Liver (tissue), 9 donors: ENCODE measurements around the gene GREB1. TPM values are rescaled to one million over a fixed set of nuclear protein-coding genes. Genes with fewer than 3 reads are reported as not detected.

Experiments
- DNase-seq: peaks from one replicate; pipeline ENCODE4 v3.0.0-alpha.2; 2017; ENCODE audit warnings: low spot score
- H3K27ac ChIP-seq, 2 donors: one replicate each; pipeline ENCODE4 v1.7.0; 2013; ENCODE audit warnings: inconsistent platforms in 2 of 2, low read length in 2 of 2, control low read depth in 1 of 2, low read depth in 1 of 2, mild to moderate bottlenecking in 1 of 2
- H3K27me3 ChIP-seq, 4 donors: one replicate each; pipeline versions ENCODE4 v1.6.1 to v1.7.0; 2013; ENCODE audit warnings: low read length in 3 of 4, inconsistent platforms in 1 of 4, mild to moderate bottlenecking in 1 of 4, moderate library complexity in 1 of 4; ENCODE audit not compliant: control insufficient read depth in 4 of 4, insufficient read depth in 4 of 4
- H3K36me3 ChIP-seq, 4 donors: one replicate each; pipeline versions ENCODE4 v1.6.1 to v1.7.0; 2013; ENCODE audit warnings: low read length in 3 of 4, mild to moderate bottlenecking in 3 of 4, low read depth in 1 of 4, moderate library complexity in 1 of 4; ENCODE audit not compliant: control insufficient read depth in 4 of 4, insufficient read depth in 3 of 4
- H3K4me1 ChIP-seq, 4 donors: one replicate each; pipeline versions ENCODE4 v1.6.1 to v1.7.0; 2013; ENCODE audit warnings: low read length in 3 of 4, mild to moderate bottlenecking in 3 of 4, moderate library complexity in 1 of 4; ENCODE audit not compliant: control insufficient read depth in 4 of 4, insufficient read depth in 4 of 4
- H3K4me3 ChIP-seq, 3 donors: one replicate each; pipeline versions ENCODE4 v1.6.1 to v1.7.0; 2013; ENCODE audit warnings: low read length in 3 of 3, control low read depth in 1 of 3, low read depth in 1 of 3, mild to moderate bottlenecking in 1 of 3
- H3K9ac ChIP-seq, 2 donors: one replicate each; pipeline ENCODE4 v1.7.0; 2013; ENCODE audit warnings: low read length in 2 of 2, mild to moderate bottlenecking in 2 of 2, moderate library complexity in 2 of 2, control low read depth in 1 of 2, low read depth in 1 of 2
- H3K9me3 ChIP-seq, 4 donors: one replicate each; pipeline versions ENCODE4 v1.6.1 to v1.7.0; 2013; ENCODE audit warnings: low read length in 3 of 4; ENCODE audit not compliant: control insufficient read depth in 4 of 4
- ATF3 ChIP-seq: IDR thresholded peaks from 2 replicates; pipeline ENCODE4 v1.6.1; 2016; ENCODE audit warnings: antibody characterized with exemption
- CTCF ChIP-seq: fragments of 150-350 bp; IDR thresholded peaks from 2 replicates; pipeline ENCODE4 v1.5.1; 2017; ENCODE audit warnings: improper control_type of control experiment, low read depth, low read length; ENCODE audit not compliant: missing input control
- EGR1 ChIP-seq, 2 donors: IDR thresholded peaks; 2 replicates each; pipeline ENCODE4 v1.6.1; 2016 to 2018; ENCODE audit warnings: antibody characterized with exemption in 2 of 2, low read depth in 2 of 2
- FOXA1 ChIP-seq: IDR thresholded peaks from 2 replicates; pipeline ENCODE4 v1.6.1; 2016; ENCODE audit warnings: antibody characterized with exemption
- FOXA2 ChIP-seq: IDR thresholded peaks from 2 replicates; pipeline ENCODE4 v1.6.1; 2016; ENCODE audit warnings: antibody characterized with exemption
- GABPA ChIP-seq, 2 donors: IDR thresholded peaks in 1 of 2; conservative IDR thresholded peaks in 1 of 2; 2 replicates each; pipeline ENCODE4 v1.6.1; 2016; ENCODE audit warnings: antibody characterized with exemption in 2 of 2, mild to moderate bottlenecking in 1 of 2, moderate library complexity in 1 of 2
- HNF4A ChIP-seq, 2 donors: conservative IDR thresholded peaks; 2 replicates each; pipeline ENCODE4 v1.6.1; 2016; ENCODE audit warnings: antibody characterized with exemption in 2 of 2, mild to moderate bottlenecking in 2 of 2
- HNF4G ChIP-seq: IDR thresholded peaks from 2 replicates; pipeline ENCODE4 v1.6.1; 2016; ENCODE audit warnings: antibody characterized with exemption
- JUND ChIP-seq, 2 donors: IDR thresholded peaks; 2 replicates each; pipeline ENCODE4 v1.6.1; 2016; ENCODE audit warnings: antibody characterized with exemption in 2 of 2
- MAX ChIP-seq: IDR thresholded peaks from 2 replicates; pipeline ENCODE4 v1.6.1; 2016; ENCODE audit warnings: antibody characterized with exemption
- NR2F2 ChIP-seq: IDR thresholded peaks from 2 replicates; pipeline ENCODE4 v1.6.1; 2016; ENCODE audit warnings: antibody characterized with exemption
- RAD21 ChIP-seq, 2 donors: IDR thresholded peaks; 2 replicates each; pipeline ENCODE4 v1.6.1; 2016; ENCODE audit warnings: antibody characterized with exemption in 2 of 2, mild to moderate bottlenecking in 2 of 2
- REST ChIP-seq: IDR thresholded peaks from 2 replicates; pipeline ENCODE4 v1.6.1; 2016; ENCODE audit warnings: antibody characterized with exemption, mild to moderate bottlenecking
- RXRA ChIP-seq, 2 donors: IDR thresholded peaks; 2 replicates each; pipeline ENCODE4 v1.6.1; 2017 to 2018; ENCODE audit warnings: antibody characterized with exemption in 2 of 2, mild to moderate bottlenecking in 1 of 2
- SP1 ChIP-seq: IDR thresholded peaks from 2 replicates; pipeline ENCODE4 v1.6.1; 2018; ENCODE audit warnings: antibody characterized with exemption, mild to moderate bottlenecking
- TAF1 ChIP-seq: conservative IDR thresholded peaks from 2 replicates; pipeline ENCODE4 v1.6.1; 2016; ENCODE audit warnings: antibody characterized with exemption, mild to moderate bottlenecking
- YY1 ChIP-seq: IDR thresholded peaks from 2 replicates; pipeline ENCODE4 v1.6.1; 2016; ENCODE audit warnings: antibody characterized with exemption, mild to moderate bottlenecking
- ZBTB33 ChIP-seq: IDR thresholded peaks from 2 replicates; pipeline ENCODE4 v1.6.1; 2016; ENCODE audit warnings: antibody characterized with exemption
- WGBS: extraction: QIAGEN DNeasy Blood & Tissue Kit; methylation state at CpG from one replicate; pipeline ENCODE4 v1.1.7; 2013; 5-methylcytosine and 5-hydroxymethylcytosine counted together
- polyA plus RNA-seq, 2 donors: library from polyadenylated mRNA; stranded (reverse) in 1 of 2; unstranded in 1 of 2; fragments of 200-250 nt in 1 of 2; fragments of >200 nt in 1 of 2; fragmentation: Nextera tagmentation in 1 of 2; extraction: Ambion mirVana in 1 of 2; gene quantifications; one replicate each; pipeline versions ENCODE4 v1.2.1 to v1.2.3, GENCODE V29; 2013 to 2015
- total RNA-seq, 2 donors: library from RNA; depleted of rRNA; stranded (reverse); fragments of >200 nt; gene quantifications; one replicate each; pipeline ENCODE4 v1.2.3, GENCODE V29; 2014
- donor health status: healthy.
- donor health status: healthy.
- donor health status: healthy.
- donor health status: healthy.
- donor health status: healthy.

GREB1 gene
- total and polyA plus RNA-seq, 4 donors = 1.0 to 6.3 (median 3.6) TPM

- no peak for TF ChIP-seq RXRA (IDR thresholded peaks at IDR 0.05)
- TF ChIP-seq SP1 = no peak
- no peak for TF ChIP-seq TAF1
These were observed 118.2 kb downstream of the GREB1 start (continued) for GRCh38 chr2:11651856-11652548.

- 67% methylated on average over 3 of the region's 3 CpGs for WGBS
- DNase-seq = no peak
- Histone ChIP-seq H3K4me1 (no peaks in the 10 kb centered on the region), H3K27ac (no peak overlapping the region), H3K9ac (no peak overlapping the region), H3K27me3 (no peaks in the 10 kb centered on the region), H3K9me3 (no peaks in the 10 kb centered on the region), H3K4me3 (no peak overlapping the region), H3K36me3 (no peaks in the 10 kb centered on the region)
- TF ChIP-seq FOXA2 = no peak
- TF ChIP-seq TAF1 = no peak
- TF ChIP-seq HNF4G = no peak
- TF ChIP-seq NR2F2 = no peak
- TF ChIP-seq SP1 = no peak
- TF ChIP-seq FOXA1 = no peak
- no peak for TF ChIP-seq EGR1 (IDR thresholded peaks at IDR 0.05; ENCODE audit: low read depth in 2 of 2)
- TF ChIP-seq JUND (IDR thresholded peaks at IDR 0.05) = no peak
- TF ChIP-seq YY1 = no peak
- no peak for TF ChIP-seq ATF3
- no peak for TF ChIP-seq ZBTB33
- TF ChIP-seq HNF4A (conservative IDR thresholded peaks at IDR 0.05) = no peak
- no peak for TF ChIP-seq MAX
- TF ChIP-seq RAD21 (IDR thresholded peaks at IDR 0.05) = no peak
- no peak for TF ChIP-seq RXRA (IDR thresholded peaks at IDR 0.05)
- no peak for TF ChIP-seq GABPA (IDR thresholded peaks at IDR 0.05 in 1 of 2, conservative IDR thresholded peaks at IDR 0.05 in 1 of 2)
- TF ChIP-seq REST = no peak
- TF ChIP-seq CTCF = no peak
These were observed 118.7 kb downstream of the GREB1 start for GRCh38 chr2:11652553-11652952.
